Motor neuron (in vitro differentiated cells): Measurements from ENCODE around the gene CDH4. TPM values are rescaled to one million over a fixed set of nuclear protein-coding genes. Genes with fewer than 3 reads are reported as not detected.

Source experiments
- ATAC-seq, 8 experiments: fragments of 200-7000 bp; cut with Tn5 transposase; replicated peaks in 6 of 8; 2 replicates each; pipeline ENCODE4 v1.8.0; 2021; ENCODE audit warnings: mild to moderate bottlenecking in 8 of 8, moderate library complexity in 8 of 8
- H3K27ac ChIP-seq, 2 donors: fragments of 250-450 bp; sonication (Bioruptor Pico); 2 replicates each; pipeline ENCODE4 v1.9.0; 2021; ENCODE audit warnings: antibody characterized with exemption in 2 of 2, mild to moderate bottlenecking in 2 of 2, moderate library complexity in 1 of 2
- H3K4me1 ChIP-seq, 2 donors: fragments of 250-450 bp; sonication (Bioruptor Pico); replicated peaks in 1 of 2; 2 replicates each; pipeline ENCODE4 v1.6.1; 2021; ENCODE audit warnings: antibody characterized with exemption in 2 of 2, mild to moderate bottlenecking in 2 of 2, moderate library complexity in 1 of 2
- H3K4me3 ChIP-seq, 5 donors: fragments of 250-450 bp; sonication (Bioruptor Pico); 2 replicates each; pipeline ENCODE4 v1.9.0; 2021; ENCODE audit warnings: antibody characterized with exemption in 5 of 5, mild to moderate bottlenecking in 5 of 5, moderate library complexity in 4 of 5
- WGBS, 10 experiments: fragments of 450-650 bp; shearing (Covaris generic); methylation state at CpG; one replicate each; pipeline ENCODE4 v1.0.0; 2022; 5-methylcytosine and 5-hydroxymethylcytosine counted together
- in situ Hi-C, 9 experiments: fragments of 400-800 bp; cut with MboI; loops; one replicate each; pipeline ENCODE4 v1.15.0; 2021; ENCODE audit warnings: low sequenced_read_pairs in 9 of 9, low pct_unique_long_range_greater_than_20kb in 2 of 9; ENCODE audit not compliant: unreplicated experiment in 9 of 9
- total RNA-seq, 8 experiments: library from RNA; unstranded; fragments of 300-600 nt; gene quantifications; 2 replicates each; pipeline versions ENCODE4 v1.2.3 to v1.2.4, GENCODE V29; 2022

Gene CDH4
- total RNA-seq, 8 experiments from 2014 or later: 2.4 to 41.6 (median 12.9) TPM

- no peak for ATAC-seq
- peaks cover 0 to 10% of the 10 kb centered on the region in 2 donors for H3K4me1 ChIP-seq
- WGBS, 10 experiments: 24 to 100% (median 89%) methylated on average over 1 to 9 of the region's 12 CpGs; no CpG with 5 or more reads in 4 of the 10 experiments
- H3K27ac ChIP-seq: no peak overlapping the region
- H3K4me3 ChIP-seq: no peak overlapping the region
- in situ Hi-C loops: no loop called here
These were observed 494.7 kb downstream of the CDH4 start for GRCh38 chr20:61746781-61747180.

DNA sequence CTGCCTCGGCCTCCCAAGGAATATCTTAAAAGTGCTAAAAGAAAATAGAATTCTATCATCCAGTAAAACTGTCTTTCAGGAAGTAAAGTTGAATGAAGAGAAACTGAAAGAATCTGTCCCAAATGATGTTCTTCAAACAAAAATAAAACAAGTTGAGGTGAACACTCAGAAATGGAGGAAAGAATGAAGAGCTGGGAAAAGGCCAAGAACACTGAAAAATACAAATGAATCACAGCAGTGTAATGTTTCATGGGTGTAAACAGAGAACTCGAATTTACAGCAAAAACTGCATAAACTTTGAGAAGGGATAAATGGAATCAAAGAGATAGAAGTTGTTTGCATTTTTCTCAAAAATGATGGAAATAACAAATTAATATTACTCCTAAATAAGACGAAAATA, 496.3 kb downstream of the CDH4 start:
- in situ Hi-C loops: no loop called here
- 0 to 85% (median 66%) methylated on average over 2 to 3 of the region's 3 CpGs; no CpG with 5 or more reads in 1 of the 10 experiments for WGBS, 10 experiments
- no peak overlapping the region for H3K27ac ChIP-seq
- peaks cover 5 to 6% of the 10 kb centered on the region in 2 donors for H3K4me1 ChIP-seq
- no peak for ATAC-seq
- no peak overlapping the region for H3K4me3 ChIP-seq

GRCh38 chr20:61749406-61750075, 497.5 kb downstream of the CDH4 start:
- in situ Hi-C loops: no loop called here
- 10 to 100% (median 88%) methylated on average over 2 to 6 of the region's 6 CpGs; no CpG with 5 or more reads in 2 of the 10 experiments for whole genome bisulfite sequencing, 10 experiments
- H3K4me1 ChIP-seq: peaks cover 11 to 12% of the 10 kb centered on the region in 2 donors

GRCh38 chr20:61750093-61750492, 498.0 kb downstream of the CDH4 start:
- H3K4me3 ChIP-seq: no peak overlapping the region
- WGBS, 10 experiments: 0 to 100% (median 89%) methylated on average over 1 of the region's 1 CpG; no CpG with 5 or more reads in 1 of the 10 experiments

More at GRCh38 chr20:61749406-61750075, 497.5 kb downstream of the CDH4 start:
- H3K27ac ChIP-seq: no peak overlapping the region
- no peak for ATAC-seq
- no peak overlapping the region for H3K4me3 ChIP-seq

DNA sequence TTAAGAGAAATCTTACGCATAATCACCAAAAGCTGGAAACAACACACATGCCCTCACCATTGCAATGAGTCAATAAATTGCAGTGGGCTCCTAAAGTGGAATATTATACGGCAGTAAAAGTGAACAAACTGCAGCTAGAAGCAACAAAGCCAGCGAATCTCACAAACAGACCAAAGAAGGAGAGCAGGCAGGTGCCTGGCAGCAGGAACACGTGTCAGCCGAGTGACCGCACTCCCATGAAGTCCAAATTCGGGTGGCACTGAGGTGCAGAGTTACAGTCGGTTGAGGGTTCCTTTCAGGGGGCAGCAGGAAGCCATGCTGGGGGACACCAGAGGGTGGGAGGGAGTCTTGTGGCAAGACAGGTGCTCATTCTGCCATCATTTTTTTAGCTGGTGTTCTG, 500.5 kb downstream of the CDH4 start:
- ATAC-seq: no peak
- Histone ChIP-seq H3K27ac (no peak overlapping the region), H3K4me1 (peaks cover 19% of the 10 kb centered on the region in 2 donors), H3K4me3 (no peak overlapping the region)
- in situ Hi-C loops: no loop called here
- WGBS, 10 experiments: 76 to 100% (median 100%) methylated on average over 2 to 6 of the region's 8 CpGs; no CpG with 5 or more reads in 3 of the 10 experiments

More at GRCh38 chr20:61750093-61750492, 498.0 kb downstream of the CDH4 start:
- Histone ChIP-seq H3K4me1 (peaks cover 11 to 12% of the 10 kb centered on the region in 2 donors), H3K27ac (no peak overlapping the region)
- ATAC-seq: no peak
- in situ Hi-C loops: no loop called here

- Histone ChIP-seq H3K27ac (no peak overlapping the region), H3K4me3 (no peak overlapping the region), H3K4me1 (peaks cover 19% of the 10 kb centered on the region in 2 donors)
- peak; percentile 55 to 89 (median 76) for ATAC-seq
- WGBS, 10 experiments: 0 to 89% (median 41%) methylated on average over 1 to 11 of the region's 12 CpGs; no CpG with 5 or more reads in 1 of the 10 experiments
- in situ Hi-C loops: no loop called here
These were observed 501.4 kb downstream of the CDH4 start for GRCh38 chr20:61753316-61753942.

DNA sequence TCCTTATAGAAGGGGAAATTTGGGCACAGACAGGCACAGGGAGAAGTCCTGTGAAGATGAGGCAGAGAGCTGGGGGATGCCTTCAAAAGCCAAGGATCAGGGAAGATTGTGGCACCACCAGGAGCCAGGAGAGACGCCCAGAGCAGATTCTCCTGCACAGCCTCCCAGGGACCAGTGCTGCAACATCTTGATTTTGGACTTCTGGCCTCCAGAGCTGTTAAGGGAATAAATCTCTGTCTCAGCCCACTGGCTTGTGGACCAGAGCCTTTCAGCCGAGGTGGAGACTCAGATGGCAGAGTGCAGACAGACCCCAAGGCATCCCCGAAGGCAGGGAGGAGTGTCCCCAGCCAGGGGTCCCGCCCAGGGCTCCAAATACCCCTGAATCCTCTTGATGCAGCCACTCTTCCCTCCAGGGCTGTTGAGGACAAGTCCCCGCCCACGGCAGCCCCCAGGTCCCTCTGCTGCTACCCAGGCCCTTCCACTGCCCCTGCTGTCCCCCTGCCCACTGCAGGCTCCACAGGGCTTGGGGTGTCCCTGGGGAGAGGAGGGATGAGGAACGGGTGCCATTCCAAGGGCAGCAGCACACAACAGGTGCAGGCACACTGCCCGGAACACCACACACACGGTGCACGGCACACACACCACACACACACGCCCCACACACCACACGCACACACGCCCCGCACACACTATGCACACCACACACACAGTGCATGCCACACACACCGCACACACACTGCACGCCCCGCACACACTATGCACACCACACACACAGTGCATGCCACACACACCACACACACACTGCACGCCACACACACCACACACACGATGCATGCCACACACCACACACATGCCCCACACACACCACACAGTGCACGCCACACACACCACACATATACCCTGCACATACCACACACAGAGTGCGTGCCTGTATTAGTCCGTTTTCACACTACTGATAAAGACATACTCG, 502.2 kb downstream of the CDH4 start:
- WGBS, 10 experiments: 0 to 100% (median 96%) methylated on average over 1 to 5 of the region's 23 CpGs; no CpG with 5 or more reads in 1 of the 10 experiments
- Histone ChIP-seq H3K4me1 (peaks cover 19% of the 10 kb centered on the region in 2 donors), H3K27ac (no peak overlapping the region), H3K4me3 (no peak overlapping the region)
- peak in 1 of 8 experiments; percentile 10 for ATAC-seq
- in situ Hi-C loops: no loop called here

DNA sequence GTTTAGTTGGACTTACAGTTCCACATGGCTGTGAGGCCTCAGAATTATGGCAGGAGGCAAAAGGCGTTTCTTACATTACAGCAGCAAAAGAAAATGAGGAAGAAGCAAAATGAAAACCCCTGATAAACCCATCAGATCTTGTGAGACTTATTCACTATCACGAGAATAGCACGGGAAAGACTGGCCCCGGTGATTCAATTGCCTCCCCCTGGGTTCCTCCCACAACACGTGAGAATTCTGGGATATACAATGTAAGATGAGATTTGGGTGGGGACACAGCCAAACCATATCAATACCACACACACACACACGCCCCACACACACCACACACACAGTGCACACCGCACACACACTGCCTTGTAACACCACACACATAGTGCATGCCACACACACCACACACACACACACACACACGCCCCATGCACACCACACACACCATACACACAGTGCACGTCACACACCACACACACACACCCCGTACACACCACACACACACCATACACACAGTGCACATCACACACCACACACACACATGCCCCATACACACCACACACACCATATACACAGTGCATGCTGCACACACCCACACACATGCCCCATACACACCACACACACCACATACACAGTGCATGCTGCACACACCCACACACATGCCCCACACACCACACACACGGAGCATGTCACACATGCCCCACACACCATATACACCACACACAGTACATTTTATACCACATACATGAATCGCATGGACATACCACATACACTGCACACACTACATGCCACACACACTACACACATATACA, 503.1 kb downstream of the CDH4 start:
- in situ Hi-C loops: no loop called here
- WGBS, 10 experiments: 46 to 100% (median 90%) methylated on average over 2 to 7 of the region's 12 CpGs; no CpG with 5 or more reads in 3 of the 10 experiments
- peaks cover 19% of the 10 kb centered on the region in 2 donors for H3K4me1 ChIP-seq
- ATAC-seq: no peak
- H3K4me3 ChIP-seq: no peak overlapping the region
- no peak overlapping the region for H3K27ac ChIP-seq

DNA sequence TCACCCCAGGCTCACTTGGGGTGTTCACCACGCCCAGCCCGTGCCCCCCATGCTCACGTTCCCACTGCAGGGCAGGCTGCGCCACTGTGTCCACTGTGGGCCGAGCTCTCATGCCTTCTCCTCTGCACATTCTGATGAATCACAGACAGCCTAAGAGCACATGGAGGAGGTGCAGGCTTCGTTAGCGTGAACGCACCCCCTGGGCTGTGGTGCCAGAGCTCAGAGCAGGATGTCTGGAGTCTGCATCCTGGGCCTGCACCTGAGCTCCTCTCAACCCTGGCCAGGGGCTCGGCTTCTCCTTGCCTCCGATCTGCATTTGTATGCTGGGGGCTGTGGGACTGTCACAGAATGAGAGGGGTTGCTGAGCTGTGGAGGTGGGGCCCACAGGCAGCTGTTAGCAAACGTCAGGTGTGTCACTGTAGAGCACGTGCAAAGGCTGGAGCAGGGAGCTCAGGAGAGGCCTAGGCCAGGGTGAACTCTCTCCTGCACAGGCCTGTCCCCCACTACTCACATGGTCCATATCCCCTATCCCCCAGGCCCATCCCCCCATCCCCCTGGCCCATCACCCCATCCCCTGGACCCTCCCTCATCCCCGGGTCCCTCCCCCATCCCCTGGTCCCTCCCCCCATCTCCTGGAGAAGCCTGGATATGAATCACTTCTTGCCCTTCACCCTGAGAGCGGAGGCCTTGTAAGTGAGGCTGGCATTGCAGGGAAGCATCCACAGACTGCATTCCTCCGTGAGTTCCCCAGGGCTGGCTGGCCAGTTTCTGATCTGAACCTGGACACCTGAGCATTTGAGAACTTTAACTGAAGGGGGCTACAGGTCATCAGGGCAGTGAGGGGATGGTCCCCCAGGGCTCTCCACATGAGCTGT, 504.1 kb downstream of the CDH4 start:
- ATAC-seq: peak in 5 of 8 experiments; percentile 19 to 64 (median 63)
- H3K4me1 ChIP-seq: peaks cover 24 to 27% of the 10 kb centered on the region in 2 donors
- H3K4me3 ChIP-seq: no peak overlapping the region
- in situ Hi-C loops: no loop called here
- WGBS, 10 experiments: 0 to 90% (median 86%) methylated on average over 1 to 2 of the region's 15 CpGs; no CpG with 5 or more reads in 7 of the 10 experiments
- H3K27ac ChIP-seq: no peak overlapping the region

DNA sequence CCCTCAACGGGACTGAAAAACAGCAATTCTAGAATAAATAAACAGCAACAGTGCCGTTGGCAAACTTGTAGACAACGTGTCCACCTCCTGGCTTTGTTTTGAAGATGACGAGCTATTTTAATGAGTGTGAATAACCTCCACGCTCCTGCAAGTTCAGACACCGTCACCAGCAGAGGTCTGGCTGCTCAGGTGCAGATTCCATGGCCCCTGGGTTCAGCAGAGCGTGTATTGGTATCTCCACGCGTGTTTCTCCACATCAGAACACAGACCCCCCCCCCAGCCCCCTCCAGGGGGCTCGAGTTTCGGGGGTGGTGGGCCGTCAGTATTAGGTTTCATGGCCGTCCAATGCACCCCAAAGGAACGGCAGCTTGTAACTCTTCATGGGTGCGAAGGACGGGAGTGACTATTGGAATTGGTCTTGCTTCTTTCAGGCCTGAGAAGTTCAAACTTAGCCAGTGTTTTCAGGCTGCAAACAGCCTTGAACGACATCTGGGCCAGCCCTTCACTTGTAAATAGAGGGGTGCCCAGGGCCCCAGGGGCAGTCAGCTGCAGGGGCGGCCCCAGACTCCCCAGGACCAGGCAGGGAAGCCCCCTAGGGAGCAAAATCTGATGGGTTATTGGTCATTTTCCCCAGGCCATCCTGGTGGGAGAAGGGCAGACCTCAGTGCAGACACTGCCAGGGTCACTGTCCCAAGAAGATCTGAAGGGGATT, 505.1 kb downstream of the CDH4 start:
- peaks cover 26 to 29% of the 10 kb centered on the region in 2 donors for H3K4me1 ChIP-seq
- H3K27ac ChIP-seq: no peak overlapping the region
- WGBS, 10 experiments: 26 to 97% (median 80%) methylated on average over 1 to 7 of the region's 18 CpGs; no CpG with 5 or more reads in 4 of the 10 experiments
- H3K4me3 ChIP-seq: no peak overlapping the region
- in situ Hi-C loops: no loop called here
- ATAC-seq: no peak
